IPS-20b (cell line): ENCODE measurements around the gene TMEM97.

Experiments
- H3K27ac ChIP-seq: one replicate; pipeline ENCODE4 v1.5.1; 2013; ENCODE audit warnings: low read length
- H3K27me3 ChIP-seq: 2 replicates; pipeline ENCODE4 v1.6.1; 2013; ENCODE audit warnings: mild to moderate bottlenecking, low read length, inconsistent platforms; ENCODE audit not compliant: insufficient read depth
- H3K36me3 ChIP-seq: 2 replicates; pipeline ENCODE4 v1.6.1; 2013; ENCODE audit warnings: low read depth, mild to moderate bottlenecking, inconsistent platforms, low read length, moderate library complexity; ENCODE audit not compliant: insufficient read depth
- H3K4me1 ChIP-seq: 2 replicates; pipeline ENCODE4 v1.6.1; 2013; ENCODE audit warnings: mild to moderate bottlenecking, control low read depth, inconsistent platforms, low read length, moderate library complexity; ENCODE audit not compliant: insufficient read depth
- H3K4me3 ChIP-seq: 2 replicates; pipeline ENCODE4 v1.5.1; 2013; ENCODE audit warnings: mild to moderate bottlenecking, low read length, inconsistent platforms
- H3K9ac ChIP-seq: 2 replicates; pipeline ENCODE4 v1.6.1; 2013; ENCODE audit warnings: low read depth, mild to moderate bottlenecking, inconsistent platforms, low read length, moderate library complexity
- H3K9me3 ChIP-seq: 2 replicates; pipeline ENCODE4 v1.6.1; 2013; ENCODE audit warnings: mild to moderate bottlenecking, low read depth, low read length, inconsistent platforms; ENCODE audit not compliant: insufficient read depth

Gene TMEM97

GRCh38 chr17:28369684-28370034 is 50.7 kb downstream of the TMEM97 start:
- Histone ChIP-seq H3K4me3 (no peak overlapping the region), H3K9me3 (no peaks in the 10 kb centered on the region), H3K4me1 (peaks cover 9% of the 10 kb centered on the region; the same call in 1 of the 2 replicates), H3K27me3 (peaks cover 31% of the 10 kb centered on the region), H3K9ac (no peak overlapping the region), H3K36me3 (no peaks in the 10 kb centered on the region), H3K27ac (no peak overlapping the region)

DNA sequence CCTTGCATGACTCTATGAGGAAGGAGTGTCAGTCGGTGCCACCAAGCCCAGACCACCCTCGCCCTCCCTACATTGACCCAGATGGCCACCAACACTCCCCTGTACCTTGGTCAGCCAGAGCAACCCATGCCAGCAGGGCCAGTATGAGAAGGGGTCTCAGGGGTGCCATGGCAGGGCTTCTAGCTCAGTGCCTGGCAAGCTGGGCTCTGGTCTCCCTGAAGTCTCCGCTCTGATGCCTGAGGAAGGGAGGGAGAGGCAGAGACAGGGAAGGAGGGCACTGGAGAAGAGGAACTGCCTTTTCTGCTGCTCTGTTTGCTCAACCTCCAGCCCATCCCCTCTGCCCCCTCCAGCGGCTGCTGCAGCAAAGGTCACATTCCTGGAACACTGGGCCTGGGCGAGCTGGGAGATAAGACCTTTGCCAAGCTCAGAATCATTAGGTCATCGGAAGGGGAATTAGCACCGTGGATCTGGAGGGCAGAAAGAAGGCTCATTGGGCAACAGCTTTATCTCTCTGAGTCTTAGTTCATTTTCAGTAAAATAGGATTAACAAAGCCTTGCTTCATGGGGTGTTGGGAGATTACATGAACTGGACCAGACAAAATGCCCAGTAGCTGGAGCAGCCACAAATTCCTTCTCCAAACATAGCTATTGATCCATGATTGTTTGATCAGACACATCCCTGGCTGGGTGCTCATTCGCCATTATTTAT is 51.2 kb downstream of the TMEM97 start, which contains the start of gene VTN:
Gene VTN, minus strand, starts transcription at position 273 of the 709 bp plus-strand sequence. Its CDS starts 104 bp downstream, at position 169.
- Histone ChIP-seq H3K9ac (peak within 1 kb of the TSS; percentile 7; the same call in 1 of the 2 replicates), H3K4me1 (peaks cover 9% of the 10 kb centered on the region; the same call in 1 of the 2 replicates), H3K27ac (no peak within 1 kb of the TSS)

DNA sequence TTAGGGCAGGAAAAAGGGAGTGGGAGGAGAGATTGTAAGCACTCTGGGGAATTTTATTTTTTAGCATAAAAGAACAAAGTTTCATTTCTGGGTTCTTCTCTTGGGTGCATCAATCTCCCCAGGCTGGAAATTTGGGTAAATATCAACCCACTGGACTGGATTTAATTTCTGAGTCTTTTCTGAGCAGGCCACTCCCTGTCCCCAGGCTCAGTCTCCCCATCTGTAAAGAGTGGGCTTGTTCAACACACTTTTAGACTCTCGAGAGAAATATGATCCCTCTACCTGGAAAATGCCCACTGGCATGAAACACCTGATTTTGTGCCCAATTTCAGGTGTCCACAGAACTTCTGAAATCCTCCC is 51.7 kb downstream of the TMEM97 start:
- Histone ChIP-seq H3K27me3 (peaks cover 34% of the 10 kb centered on the region), H3K4me3 (peak overlapping the region; percentile 55)

More for the DNA sequence above, 51.2 kb downstream of the TMEM97 start, which contains the start of gene VTN:
- Histone ChIP-seq H3K4me3 (peak within 1 kb of the TSS; percentile 55), H3K27me3 (peaks cover 34% of the 10 kb centered on the region), H3K36me3 (no peaks in the 10 kb centered on the region), H3K9me3 (no peaks in the 10 kb centered on the region)

DNA sequence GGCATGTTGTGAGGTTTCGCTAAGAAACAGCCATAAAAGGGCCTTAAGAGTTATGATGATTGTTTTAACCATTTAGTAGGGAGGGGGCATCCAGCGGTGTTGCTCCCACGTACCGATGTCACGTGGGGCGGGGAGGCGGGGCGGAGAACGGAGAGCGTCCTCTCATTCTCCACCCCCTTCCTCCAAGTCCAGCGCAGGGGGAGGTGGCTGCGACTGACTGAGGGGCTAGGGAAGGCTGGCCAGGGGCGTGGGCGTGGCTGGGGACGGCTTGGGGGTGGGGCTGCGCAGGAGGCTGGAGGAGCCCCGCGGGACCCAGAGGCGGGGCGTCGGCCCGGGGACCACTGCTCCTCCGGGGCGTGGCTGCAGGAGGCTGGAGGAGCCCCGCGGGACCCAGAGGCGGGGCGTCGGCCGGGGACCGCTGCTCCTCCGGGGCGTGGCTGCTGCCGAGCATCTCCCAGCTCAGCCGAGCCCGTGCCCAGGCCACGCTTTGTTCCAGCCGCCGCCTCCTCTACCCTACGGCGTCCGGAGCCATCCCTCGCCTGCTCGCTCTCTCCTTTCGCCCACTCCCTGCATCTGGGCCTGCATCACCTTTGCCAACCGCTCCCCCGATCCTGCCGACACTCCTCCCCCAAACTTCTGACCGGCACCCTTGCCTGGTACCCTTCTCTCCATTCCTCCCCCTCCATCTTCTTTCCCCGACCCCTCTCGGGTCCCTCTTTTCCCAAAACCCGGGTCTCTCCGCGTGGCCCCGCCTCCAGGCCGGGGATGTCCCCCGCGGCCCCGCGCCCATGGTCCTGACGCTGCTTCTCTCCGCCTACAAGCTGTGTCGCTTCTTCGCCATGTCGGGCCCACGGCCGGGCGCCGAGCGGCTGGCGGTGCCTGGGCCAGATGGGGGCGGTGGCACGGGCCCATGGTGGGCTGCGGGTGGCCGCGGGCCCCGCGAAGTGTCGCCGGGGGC is 52.5 kb downstream of the TMEM97 start, which contains the start of gene SARM1:
Gene SARM1, plus strand, starts transcription at position 450 of the 958 bp plus-strand sequence. Its CDS starts 339 bp downstream, at position 789.
- no peak within 1 kb of the TSS for H3K27ac ChIP-seq
- peak within 1 kb of the TSS; percentile 80 for H3K4me3 ChIP-seq
- H3K4me1 ChIP-seq: peaks cover 9% of the 10 kb centered on the region; the same call in 1 of the 2 replicates
- peaks cover 34% of the 10 kb centered on the region for H3K27me3 ChIP-seq
- peak within 1 kb of the TSS; percentile 51; the same call in 1 of the 2 replicates for H3K9ac ChIP-seq
- no peaks in the 10 kb centered on the region for H3K36me3 ChIP-seq
- no peaks in the 10 kb centered on the region for H3K9me3 ChIP-seq

More for the DNA sequence above, 51.7 kb downstream of the TMEM97 start:
- Histone ChIP-seq H3K27ac (no peak overlapping the region), H3K36me3 (no peaks in the 10 kb centered on the region), H3K4me1 (peaks cover 9% of the 10 kb centered on the region; the same call in 1 of the 2 replicates), H3K9me3 (no peaks in the 10 kb centered on the region), H3K9ac (peak overlapping the region; percentile 7; the same call in 1 of the 2 replicates)

GRCh38 chr17:28372203-28372944 is 53.4 kb downstream of the TMEM97 start:
- H3K4me1 ChIP-seq: peaks cover 9% of the 10 kb centered on the region; the same call in 1 of the 2 replicates
- H3K36me3 ChIP-seq: no peaks in the 10 kb centered on the region
- peak overlapping the region; percentile 51; the same call in 1 of the 2 replicates for H3K9ac ChIP-seq
- no peaks in the 10 kb centered on the region for H3K9me3 ChIP-seq
- peak overlapping the region; percentile 80; the same call in 1 of the 2 replicates for H3K4me3 ChIP-seq
- H3K27me3 ChIP-seq: peaks cover 34% of the 10 kb centered on the region
- H3K27ac ChIP-seq: no peak overlapping the region

GRCh38 chr17:28372945-28373274 is 53.9 kb downstream of the TMEM97 start:
- H3K4me3 ChIP-seq: peak overlapping the region; percentile 80; the same call in 1 of the 2 replicates

More at GRCh38 chr17:28372945-28373274, 53.9 kb downstream of the TMEM97 start:
- Histone ChIP-seq H3K27ac (no peak overlapping the region), H3K9ac (no peak overlapping the region), H3K9me3 (no peaks in the 10 kb centered on the region), H3K4me1 (peaks cover 9% of the 10 kb centered on the region; the same call in 1 of the 2 replicates), H3K36me3 (no peaks in the 10 kb centered on the region), H3K27me3 (peaks cover 34% of the 10 kb centered on the region)
